ENCODE results near the gene SLC24A3.

Gene SLC24A3

GRCh38 chr20:19594896-19595295 is 382.5 kb downstream of the SLC24A3 start:
- DNase-seq (ENCODE audit: low spot score) = no peak

GRCh38 chr20:19598117-19598850 is 385.8 kb downstream of the SLC24A3 start:
- no peak for DNase-seq (ENCODE audit: low spot score)

GRCh38 chr20:19599200-19599599 is 386.8 kb downstream of the SLC24A3 start:
- no peak for DNase-seq (ENCODE audit: low spot score)

GRCh38 chr20:19600042-19600441 is 387.6 kb downstream of the SLC24A3 start:
- no peak for DNase-seq (ENCODE audit: low spot score)

- DNase-seq (ENCODE audit: low spot score) = no peak
Observed at GRCh38 chr20:19601126-19601810, 388.8 kb downstream of the SLC24A3 start.

GRCh38 chr20:19602675-19603375 is 390.4 kb downstream of the SLC24A3 start:
- DNase-seq (ENCODE audit: low spot score) = no peak

GRCh38 chr20:19603376-19603750 is 390.9 kb downstream of the SLC24A3 start:
- peak; percentile 3 for DNase-seq (ENCODE audit: low spot score)

GRCh38 chr20:19605786-19606485 is 393.5 kb downstream of the SLC24A3 start:
- no peak for DNase-seq (ENCODE audit: low spot score)

- no peak for DNase-seq (ENCODE audit: low spot score)
Observed at GRCh38 chr20:19609642-19610223, 397.3 kb downstream of the SLC24A3 start.

GRCh38 chr20:19615629-19616028 is 403.2 kb downstream of the SLC24A3 start:
- DNase-seq (ENCODE audit: low spot score) = no peak

- no peak for DNase-seq (ENCODE audit: low spot score)
Observed at GRCh38 chr20:19616081-19616480, 403.6 kb downstream of the SLC24A3 start.

GRCh38 chr20:19616620-19617019 is 404.2 kb downstream of the SLC24A3 start:
- no peak for DNase-seq (ENCODE audit: low spot score)

- DNase-seq (ENCODE audit: low spot score) = no peak
Observed at GRCh38 chr20:19617256-19617655, 404.8 kb downstream of the SLC24A3 start.

- DNase-seq (ENCODE audit: low spot score) = no peak
Observed at GRCh38 chr20:19618711-19619110, 406.3 kb downstream of the SLC24A3 start.

- DNase-seq (ENCODE audit: low spot score) = no peak
Observed at GRCh38 chr20:19619904-19620430, 407.5 kb downstream of the SLC24A3 start.

- no peak for DNase-seq (ENCODE audit: low spot score)
Observed at GRCh38 chr20:19620446-19620845, 408.0 kb downstream of the SLC24A3 start.

- no peak for DNase-seq (ENCODE audit: low spot score)
Observed at GRCh38 chr20:19621072-19621471, 408.6 kb downstream of the SLC24A3 start.

- DNase-seq (ENCODE audit: low spot score) = no peak
Observed at GRCh38 chr20:19624221-19624965, 412.0 kb downstream of the SLC24A3 start.

- no peak for DNase-seq (ENCODE audit: low spot score)
Observed at GRCh38 chr20:19625426-19625825, 413.0 kb downstream of the SLC24A3 start.

- DNase-seq (ENCODE audit: low spot score) = no peak
Observed at GRCh38 chr20:19626896-19627295, 414.5 kb downstream of the SLC24A3 start.

- peak; percentile 14 for DNase-seq (ENCODE audit: low spot score)
Observed at GRCh38 chr20:19628570-19629134, 416.2 kb downstream of the SLC24A3 start.

Data from pons (tissue), 1 donor.